ENCODE measurements around the gene CCDC9B. TPM values are rescaled to one million over a fixed set of nuclear protein-coding genes. Genes with fewer than 3 reads are reported as not detected.

Gene CCDC9B
- total RNA-seq, 1 experiment from 2014 or later = 102 TPM

- Mint-ChIP-seq H3K27me3 (ENCODE audit: unreplicated experiment) (no peaks in the 10 kb centered on the region), H3K4me3 (ENCODE audit: low read depth, unreplicated experiment) (no peak overlapping the region), H3K4me1 (ENCODE audit: low read depth, unreplicated experiment) (peaks cover 17% of the 10 kb centered on the region), H3K9me3 (ENCODE audit: low read depth, unreplicated experiment) (no peaks in the 10 kb centered on the region), H3K27ac (ENCODE audit: unreplicated experiment) (no peak overlapping the region), H3K36me3 (ENCODE audit: insufficient read depth, unreplicated experiment) (peaks cover 6% of the 10 kb centered on the region)
- intact Hi-C loops (cut with micrococcal nuclease; ENCODE audit: unreplicated experiment) = loop anchor here (1.0 kb wide), 1 partner anchor 31 kb away; no protein-coding TSS in a partner anchor
- CTCF ChIA-PET = interaction anchor here (0.6 to 5.8 kb wide), 3 partner anchors 21 to 31 kb away, joined by 3 to 25 read pairs (median 17); partner anchors contain the start of gene ANKRD63
- BruUV-seq (replicated peaks) = no TSS peak
- peak; percentile 37 for TF ChIP-seq CTCF (IDR thresholded peaks at IDR 0.05; ENCODE audit: unreplicated experiment)
- DNase-seq = peak; percentile 70
Measured at GRCh38 chr15:40310001-40310959, 30.5 kb downstream of the CCDC9B start.

- DNase-seq = no peak
- CTCF ChIA-PET = interaction anchor here (0.6 to 5.8 kb wide), 5 partner anchors 14 to 131 kb away, joined by 3 to 25 read pairs (median 5); partner anchors contain the start of genes ANKRD63, BAHD1 and INAFM2
- peak overlapping the region; percentile 71 for H3K27ac Mint-ChIP-seq (ENCODE audit: unreplicated experiment)
- H3K27me3 Mint-ChIP-seq (ENCODE audit: unreplicated experiment) = no peaks in the 10 kb centered on the region
- intact Hi-C loops (cut with micrococcal nuclease; ENCODE audit: unreplicated experiment) = no loop called here
- H3K4me1 Mint-ChIP-seq (ENCODE audit: low read depth, unreplicated experiment) = peaks cover 17% of the 10 kb centered on the region
- H3K36me3 Mint-ChIP-seq (ENCODE audit: insufficient read depth, unreplicated experiment) = peaks cover 6% of the 10 kb centered on the region
- peak overlapping the region; percentile 63 for H3K4me3 Mint-ChIP-seq (ENCODE audit: low read depth, unreplicated experiment)
- BruUV-seq (replicated peaks) = no TSS peak
- H3K9me3 Mint-ChIP-seq (ENCODE audit: low read depth, unreplicated experiment) = no peaks in the 10 kb centered on the region
- TF ChIP-seq CTCF (IDR thresholded peaks at IDR 0.05; ENCODE audit: unreplicated experiment) = no peak
Measured at GRCh38 chr15:40309344-40309862, 31.3 kb downstream of the CCDC9B start.

- intact Hi-C loops (cut with micrococcal nuclease; ENCODE audit: unreplicated experiment) = no loop called here
- Mint-ChIP-seq H3K36me3 (ENCODE audit: insufficient read depth, unreplicated experiment) (peaks cover 11% of the 10 kb centered on the region), H3K9me3 (ENCODE audit: low read depth, unreplicated experiment) (no peaks in the 10 kb centered on the region), H3K4me1 (ENCODE audit: low read depth, unreplicated experiment) (peaks cover 17% of the 10 kb centered on the region), H3K27me3 (ENCODE audit: unreplicated experiment) (no peaks in the 10 kb centered on the region), H3K4me3 (ENCODE audit: low read depth, unreplicated experiment) (peak within 1 kb of the TSS; percentile 63), H3K27ac (ENCODE audit: unreplicated experiment) (peak within 1 kb of the TSS; percentile 71)
- CTCF ChIA-PET = interaction anchor here (0.7 to 5.8 kb wide), 7 partner anchors 12 to 34 kb away, joined by 3 to 25 read pairs (median 3); partner anchors contain the start of gene CCDC9B
- BruUV-seq (replicated peaks) = no TSS peak
- TF ChIP-seq CTCF (IDR thresholded peaks at IDR 0.05; ENCODE audit: unreplicated experiment) = no peak
- peak; percentile 50 for DNase-seq
Measured at GRCh38 chr15:40307421-40308211, 33.1 kb downstream of the CCDC9B start, which contains the start of gene PLCB2. TSS of gene PLCB2 (minus strand) at chr15:40307935. CDS start at chr15:40307672, 263 bp downstream.

GRCh38 chr15:40306908-40307307, 33.8 kb downstream of the CCDC9B start:
- peaks cover 17% of the 10 kb centered on the region for H3K4me1 Mint-ChIP-seq (ENCODE audit: low read depth, unreplicated experiment)
- intact Hi-C loops (cut with micrococcal nuclease; ENCODE audit: unreplicated experiment) = no loop called here
- CTCF ChIA-PET = interaction anchor here (0.7 to 5.8 kb wide), 6 partner anchors 13 to 33 kb away, joined by 3 to 25 read pairs (median 3); no protein-coding TSS in a partner anchor
- peak overlapping the region; percentile 18 for H3K27ac Mint-ChIP-seq (ENCODE audit: unreplicated experiment)
- TF ChIP-seq CTCF (IDR thresholded peaks at IDR 0.05; ENCODE audit: unreplicated experiment) = no peak
- no peaks in the 10 kb centered on the region for H3K9me3 Mint-ChIP-seq (ENCODE audit: low read depth, unreplicated experiment)
- peak overlapping the region; percentile 63 for H3K4me3 Mint-ChIP-seq (ENCODE audit: low read depth, unreplicated experiment)
- no TSS peak for BruUV-seq (replicated peaks)
- H3K36me3 Mint-ChIP-seq (ENCODE audit: insufficient read depth, unreplicated experiment) = peaks cover 12% of the 10 kb centered on the region
- DNase-seq = no peak
- no peaks in the 10 kb centered on the region for H3K27me3 Mint-ChIP-seq (ENCODE audit: unreplicated experiment)

Measured in Calu3 (cell line).